ENCODE data around the gene GYS1. TPM values are rescaled to one million over a fixed set of nuclear protein-coding genes. Genes with fewer than 3 reads are reported as not detected.

Gene GYS1
- total RNA-seq, 1 donor from 2014 or later: 69.0 TPM

DNA sequence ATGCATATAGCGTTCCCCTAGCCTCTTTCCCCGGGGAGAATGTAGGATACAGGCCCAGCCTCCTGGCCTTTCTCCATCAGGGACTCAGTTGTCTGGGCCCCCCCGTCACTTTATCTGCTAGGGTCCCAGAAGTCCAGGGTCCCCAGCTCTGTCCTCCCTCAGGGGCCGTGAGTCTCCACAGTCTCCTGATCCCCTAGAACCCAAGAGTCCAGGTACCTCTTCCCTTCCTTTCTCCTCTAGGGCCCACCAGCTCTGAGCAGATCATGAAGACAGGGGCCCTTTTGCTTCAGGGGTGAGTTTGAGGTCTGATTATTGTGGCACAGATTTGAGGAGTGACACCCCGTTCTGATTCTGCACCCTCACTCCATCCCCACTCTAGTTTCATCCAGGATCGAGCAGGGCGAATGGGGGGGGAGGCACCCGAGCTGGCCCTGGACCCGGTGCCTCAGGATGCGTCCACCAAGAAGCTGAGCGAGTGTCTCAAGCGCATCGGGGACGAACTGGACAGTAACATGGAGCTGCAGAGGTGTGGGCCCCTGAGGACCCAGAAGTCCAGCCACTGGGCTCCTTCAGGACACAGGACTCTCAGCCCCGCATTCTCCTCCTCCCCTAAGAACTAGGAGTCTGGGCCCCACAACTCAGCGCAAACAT is 37.7 kb downstream of the GYS1 start:
- Mint-ChIP-seq H3K27ac (ENCODE audit: unreplicated experiment) (peak overlapping the region; percentile 59), H3K27me3 (ENCODE audit: unreplicated experiment) (peaks cover 3% of the 10 kb centered on the region), H3K9me3 (ENCODE audit: unreplicated experiment) (peaks cover 8% of the 10 kb centered on the region), H3K36me3 (ENCODE audit: unreplicated experiment) (no peaks in the 10 kb centered on the region), H3K4me3 (ENCODE audit: unreplicated experiment) (peak overlapping the region; percentile 88), H3K4me1 (ENCODE audit: low read depth, unreplicated experiment) (peaks cover 9% of the 10 kb centered on the region)
- TF ChIP-seq, protein P1, sequence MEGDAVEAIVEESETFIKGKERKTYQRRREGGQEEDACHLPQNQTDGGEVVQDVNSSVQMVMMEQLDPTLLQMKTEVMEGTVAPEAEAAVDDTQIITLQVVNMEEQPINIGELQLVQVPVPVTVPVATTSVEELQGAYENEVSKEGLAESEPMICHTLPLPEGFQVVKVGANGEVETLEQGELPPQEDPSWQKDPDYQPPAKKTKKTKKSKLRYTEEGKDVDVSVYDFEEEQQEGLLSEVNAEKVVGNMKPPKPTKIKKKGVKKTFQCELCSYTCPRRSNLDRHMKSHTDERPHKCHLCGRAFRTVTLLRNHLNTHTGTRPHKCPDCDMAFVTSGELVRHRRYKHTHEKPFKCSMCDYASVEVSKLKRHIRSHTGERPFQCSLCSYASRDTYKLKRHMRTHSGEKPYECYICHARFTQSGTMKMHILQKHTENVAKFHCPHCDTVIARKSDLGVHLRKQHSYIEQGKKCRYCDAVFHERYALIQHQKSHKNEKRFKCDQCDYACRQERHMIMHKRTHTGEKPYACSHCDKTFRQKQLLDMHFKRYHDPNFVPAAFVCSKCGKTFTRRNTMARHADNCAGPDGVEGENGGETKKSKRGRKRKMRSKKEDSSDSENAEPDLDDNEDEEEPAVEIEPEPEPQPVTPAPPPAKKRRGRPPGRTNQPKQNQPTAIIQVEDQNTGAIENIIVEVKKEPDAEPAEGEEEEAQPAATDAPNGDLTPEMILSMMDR (IDR thresholded peaks at IDR 0.05; ENCODE audit: partially characterized antibody, unreplicated experiment): no peak
- DNase-seq: peak; percentile 20

DNA sequence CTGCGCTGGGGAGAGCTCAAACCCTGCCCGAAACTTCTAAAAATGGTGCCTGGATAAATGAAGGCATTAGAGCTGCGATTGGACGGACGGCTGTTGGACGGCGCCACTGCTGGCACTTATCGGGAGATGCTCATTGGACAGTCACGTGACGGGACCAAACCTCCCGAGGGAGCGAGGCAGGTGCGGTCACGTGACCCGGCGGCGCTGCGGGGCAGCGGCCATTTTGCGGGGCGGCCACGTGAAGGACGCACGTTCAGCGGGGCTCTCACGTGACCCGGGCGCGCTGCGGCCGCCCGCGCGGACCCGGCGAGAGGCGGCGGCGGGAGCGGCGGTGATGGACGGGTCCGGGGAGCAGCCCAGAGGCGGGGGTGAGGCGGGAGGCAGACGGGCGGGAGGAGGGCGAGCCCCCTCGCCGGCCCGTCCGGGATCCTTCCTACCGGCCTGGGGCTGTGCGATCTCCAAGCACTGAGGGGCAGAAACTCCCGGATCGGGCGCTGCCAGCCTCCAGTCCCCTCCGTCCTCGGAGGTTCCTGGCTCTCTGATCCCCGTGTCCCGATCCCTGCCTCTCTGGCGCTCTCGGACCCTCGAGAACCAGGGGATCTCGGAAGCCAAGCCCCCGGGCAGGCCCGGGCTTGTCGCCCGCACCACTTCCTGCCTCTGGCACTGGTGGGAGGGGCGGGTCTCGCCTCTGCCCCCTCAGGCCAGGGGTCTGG is 38.4 kb downstream of the GYS1 start, which contains the start of gene BAX:
TSS of gene BAX (plus strand) at position 281 of the 713 bp plus-strand sequence. CDS start at position 335, 54 bp downstream.
- peak; percentile 99 for DNase-seq
- Mint-ChIP-seq H3K4me3 (ENCODE audit: unreplicated experiment) (peak within 1 kb of the TSS; percentile 88), H3K36me3 (ENCODE audit: unreplicated experiment) (no peaks in the 10 kb centered on the region), H3K9me3 (ENCODE audit: unreplicated experiment) (peaks cover 8% of the 10 kb centered on the region), H3K27me3 (ENCODE audit: unreplicated experiment) (peaks cover 6% of the 10 kb centered on the region), H3K4me1 (ENCODE audit: low read depth, unreplicated experiment) (peaks cover 13% of the 10 kb centered on the region), H3K27ac (ENCODE audit: unreplicated experiment) (peak within 1 kb of the TSS; percentile 91)
- TF ChIP-seq, protein P1 (IDR thresholded peaks at IDR 0.05; ENCODE audit: partially characterized antibody, unreplicated experiment): no peak

DNA sequence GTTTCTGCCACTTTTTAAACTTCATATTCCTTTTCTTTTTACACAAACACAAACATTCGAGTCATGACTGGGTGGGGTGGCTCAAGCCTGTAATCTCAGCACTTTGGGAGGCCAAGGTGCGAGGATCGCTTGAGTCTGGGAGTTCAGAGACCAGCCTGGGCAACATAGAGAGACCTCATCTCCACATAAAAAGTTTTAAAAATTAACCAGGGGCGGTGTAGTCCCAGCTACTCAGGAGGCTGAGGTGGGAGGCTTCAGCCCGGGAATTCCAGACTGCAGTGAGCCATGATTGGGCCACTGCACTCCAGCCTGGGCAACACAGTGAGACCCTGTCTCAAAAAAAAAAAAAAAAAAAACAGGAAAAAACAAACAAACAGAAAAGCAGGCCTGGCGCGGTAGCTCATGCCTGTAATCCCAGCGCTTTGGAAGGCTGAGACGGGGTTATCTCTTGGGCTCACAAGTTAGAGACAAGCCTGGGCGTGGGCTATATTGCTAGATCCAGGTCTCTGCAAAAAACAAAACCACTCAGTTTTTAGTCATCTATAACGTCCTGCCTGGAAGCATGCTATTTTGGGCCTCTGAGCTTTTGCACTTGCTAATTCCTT is 39.0 kb downstream of the GYS1 start:
- peaks cover 8% of the 10 kb centered on the region for H3K9me3 Mint-ChIP-seq (ENCODE audit: unreplicated experiment)
- peak overlapping the region; percentile 91 for H3K27ac Mint-ChIP-seq (ENCODE audit: unreplicated experiment)
- H3K36me3 Mint-ChIP-seq (ENCODE audit: unreplicated experiment): no peaks in the 10 kb centered on the region
- DNase-seq: no peak
- TF ChIP-seq, protein P1 (IDR thresholded peaks at IDR 0.05; ENCODE audit: partially characterized antibody, unreplicated experiment): no peak
- H3K4me3 Mint-ChIP-seq (ENCODE audit: unreplicated experiment): peak overlapping the region; percentile 83
- H3K4me1 Mint-ChIP-seq (ENCODE audit: low read depth, unreplicated experiment): peaks cover 13% of the 10 kb centered on the region
- peaks cover 6% of the 10 kb centered on the region for H3K27me3 Mint-ChIP-seq (ENCODE audit: unreplicated experiment)

DNA sequence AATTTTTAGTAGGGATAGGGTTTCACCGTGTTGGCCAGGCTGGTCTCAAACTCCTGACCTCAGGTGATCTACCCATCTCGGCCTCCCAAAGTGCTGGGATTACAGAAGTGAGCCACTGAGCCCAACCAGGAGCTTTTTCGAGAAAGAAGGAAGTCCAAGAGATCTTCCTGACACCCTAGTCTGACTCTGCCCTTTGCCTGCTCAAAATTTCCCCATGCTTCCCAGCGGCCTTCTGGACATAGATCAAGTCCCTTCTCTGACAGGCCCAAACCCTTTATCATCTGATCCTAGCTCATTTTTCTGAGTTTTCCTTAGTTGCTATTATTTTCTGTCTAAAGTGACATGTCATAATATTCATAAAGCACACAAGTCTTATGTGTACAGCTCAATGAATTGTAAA is 40.0 kb downstream of the GYS1 start:
- H3K36me3 Mint-ChIP-seq (ENCODE audit: unreplicated experiment): no peaks in the 10 kb centered on the region
- H3K9me3 Mint-ChIP-seq (ENCODE audit: unreplicated experiment): peaks cover 11% of the 10 kb centered on the region
- H3K4me3 Mint-ChIP-seq (ENCODE audit: unreplicated experiment): no peak overlapping the region
- H3K27ac Mint-ChIP-seq (ENCODE audit: unreplicated experiment): no peak overlapping the region
- DNase-seq: no peak
- peaks cover 13% of the 10 kb centered on the region for H3K4me1 Mint-ChIP-seq (ENCODE audit: low read depth, unreplicated experiment)
- H3K27me3 Mint-ChIP-seq (ENCODE audit: unreplicated experiment): peaks cover 6% of the 10 kb centered on the region
- TF ChIP-seq, protein P1 (IDR thresholded peaks at IDR 0.05; ENCODE audit: partially characterized antibody, unreplicated experiment): no peak

Data from glutamatergic neuron (in vitro differentiated cells).